ENCODE results near the gene ZNF771. TPM values are rescaled to one million over a fixed set of nuclear protein-coding genes. Genes with fewer than 3 reads are reported as not detected.

The ZNF771 gene
- polyA plus RNA-seq, 1 experiment, result 9.3 TPM

DNA sequence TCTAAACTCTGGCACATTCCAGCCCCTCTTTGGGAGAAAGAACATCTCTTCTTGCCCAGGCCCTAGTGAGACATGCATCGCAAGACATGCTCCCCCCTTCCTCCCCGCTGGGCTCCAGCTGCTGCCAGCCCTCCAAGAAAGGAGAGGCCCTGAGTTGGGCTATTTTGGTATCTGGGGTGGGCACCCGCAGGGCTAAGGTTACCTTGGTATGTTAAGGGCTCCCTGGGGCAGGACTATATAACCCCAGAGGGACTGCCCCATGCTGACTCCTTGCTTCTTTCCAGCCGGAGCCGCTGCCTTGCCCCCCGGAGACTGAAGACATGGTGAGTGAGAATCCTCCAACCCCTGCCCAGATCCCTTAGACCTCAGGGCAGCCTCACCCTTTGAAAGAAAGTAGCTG is 32.9 kb upstream of the ZNF771 start, which contains the start of gene MYL11:
Gene MYL11, plus strand, starts transcription at position 265 of the 400 bp plus-strand sequence. Its CDS starts 56 bp downstream, at position 321.
- TF ChIP-seq, protein P1, sequence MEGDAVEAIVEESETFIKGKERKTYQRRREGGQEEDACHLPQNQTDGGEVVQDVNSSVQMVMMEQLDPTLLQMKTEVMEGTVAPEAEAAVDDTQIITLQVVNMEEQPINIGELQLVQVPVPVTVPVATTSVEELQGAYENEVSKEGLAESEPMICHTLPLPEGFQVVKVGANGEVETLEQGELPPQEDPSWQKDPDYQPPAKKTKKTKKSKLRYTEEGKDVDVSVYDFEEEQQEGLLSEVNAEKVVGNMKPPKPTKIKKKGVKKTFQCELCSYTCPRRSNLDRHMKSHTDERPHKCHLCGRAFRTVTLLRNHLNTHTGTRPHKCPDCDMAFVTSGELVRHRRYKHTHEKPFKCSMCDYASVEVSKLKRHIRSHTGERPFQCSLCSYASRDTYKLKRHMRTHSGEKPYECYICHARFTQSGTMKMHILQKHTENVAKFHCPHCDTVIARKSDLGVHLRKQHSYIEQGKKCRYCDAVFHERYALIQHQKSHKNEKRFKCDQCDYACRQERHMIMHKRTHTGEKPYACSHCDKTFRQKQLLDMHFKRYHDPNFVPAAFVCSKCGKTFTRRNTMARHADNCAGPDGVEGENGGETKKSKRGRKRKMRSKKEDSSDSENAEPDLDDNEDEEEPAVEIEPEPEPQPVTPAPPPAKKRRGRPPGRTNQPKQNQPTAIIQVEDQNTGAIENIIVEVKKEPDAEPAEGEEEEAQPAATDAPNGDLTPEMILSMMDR (IDR thresholded peaks at IDR 0.05; ENCODE audit: low read depth, low read length), result no peak
- Histone ChIP-seq H3K27ac (ENCODE audit: low read depth, low read length) (no peak within 1 kb of the TSS), H3K4me3 (ENCODE audit: low read depth, low read length) (no peak within 1 kb of the TSS), H3K27me3 (ENCODE audit: control insufficient read depth, insufficient read depth, low read length) (no peaks in the 10 kb centered on the region), H3K9me3 (ENCODE audit: control insufficient read depth, insufficient read depth, low read length) (no peaks in the 10 kb centered on the region; the same call in 1 of the 2 replicates)
- ChIA-PET POLR2A (no interaction called here), CTCF (no interaction called here)
- DNase-seq (ENCODE audit: low read depth, low spot score), result no peak

DNA sequence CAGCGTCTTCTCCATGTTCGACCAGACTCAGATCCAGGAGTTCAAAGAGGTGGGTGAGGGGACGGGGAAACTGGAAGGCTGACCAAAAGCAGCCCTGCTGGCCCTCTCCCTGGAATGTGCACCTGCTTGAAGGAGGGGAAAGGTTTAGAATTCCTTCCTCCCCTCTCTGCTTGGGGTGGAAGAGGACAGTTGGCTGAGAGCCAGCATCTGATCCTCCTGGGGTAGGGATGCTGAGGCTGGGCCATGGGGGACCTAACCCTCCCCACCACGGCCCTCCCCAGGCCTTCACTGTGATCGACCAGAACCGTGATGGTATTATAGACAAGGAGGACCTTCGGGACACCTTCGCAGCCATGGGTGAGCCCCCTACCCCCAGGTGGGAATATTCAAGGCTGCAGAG is 31.5 kb upstream of the ZNF771 start:
- no peaks in the 10 kb centered on the region; the same call in 1 of the 2 replicates for H3K9me3 ChIP-seq (ENCODE audit: control insufficient read depth, insufficient read depth, low read length)
- DNase-seq (ENCODE audit: low read depth, low spot score), result no peak
- ChIA-PET CTCF (no interaction called here), POLR2A (no interaction called here)
- no peaks in the 10 kb centered on the region for H3K27me3 ChIP-seq (ENCODE audit: control insufficient read depth, insufficient read depth, low read length)
- TF ChIP-seq, protein P1 (IDR thresholded peaks at IDR 0.05; ENCODE audit: low read depth, low read length), result no peak
- H3K27ac ChIP-seq (ENCODE audit: low read depth, low read length), result no peak overlapping the region
- H3K4me3 ChIP-seq (ENCODE audit: low read depth, low read length), result no peak overlapping the region

DNA sequence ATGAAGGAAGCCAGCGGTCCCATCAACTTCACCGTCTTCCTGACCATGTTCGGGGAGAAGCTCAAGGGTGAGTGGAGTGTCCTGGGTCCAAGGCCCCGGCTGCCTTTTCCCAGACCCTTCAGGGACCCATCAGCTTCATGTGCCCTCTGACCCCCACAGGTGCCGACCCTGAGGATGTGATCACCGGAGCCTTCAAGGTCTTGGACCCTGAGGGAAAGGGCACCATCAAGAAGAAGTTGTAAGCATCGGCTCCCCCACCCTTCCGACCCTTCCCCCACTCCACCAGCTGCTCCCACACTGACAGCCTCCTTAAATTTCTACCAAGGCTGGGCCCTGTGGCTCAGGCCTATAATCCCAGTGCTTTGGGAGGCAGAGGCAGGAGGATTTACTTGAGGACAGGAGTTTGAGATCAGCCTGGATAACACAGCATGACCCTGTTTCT is 30.9 kb upstream of the ZNF771 start:
- ChIA-PET POLR2A (no interaction called here), CTCF (no interaction called here)
- Histone ChIP-seq H3K9me3 (ENCODE audit: control insufficient read depth, insufficient read depth, low read length) (no peaks in the 10 kb centered on the region; the same call in 1 of the 2 replicates), H3K27me3 (ENCODE audit: control insufficient read depth, insufficient read depth, low read length) (no peaks in the 10 kb centered on the region), H3K27ac (ENCODE audit: low read depth, low read length) (no peak overlapping the region), H3K4me3 (ENCODE audit: low read depth, low read length) (no peak overlapping the region)
- DNase-seq (ENCODE audit: low read depth, low spot score), result no peak
- TF ChIP-seq, protein P1 (IDR thresholded peaks at IDR 0.05; ENCODE audit: low read depth, low read length), result no peak

DNA sequence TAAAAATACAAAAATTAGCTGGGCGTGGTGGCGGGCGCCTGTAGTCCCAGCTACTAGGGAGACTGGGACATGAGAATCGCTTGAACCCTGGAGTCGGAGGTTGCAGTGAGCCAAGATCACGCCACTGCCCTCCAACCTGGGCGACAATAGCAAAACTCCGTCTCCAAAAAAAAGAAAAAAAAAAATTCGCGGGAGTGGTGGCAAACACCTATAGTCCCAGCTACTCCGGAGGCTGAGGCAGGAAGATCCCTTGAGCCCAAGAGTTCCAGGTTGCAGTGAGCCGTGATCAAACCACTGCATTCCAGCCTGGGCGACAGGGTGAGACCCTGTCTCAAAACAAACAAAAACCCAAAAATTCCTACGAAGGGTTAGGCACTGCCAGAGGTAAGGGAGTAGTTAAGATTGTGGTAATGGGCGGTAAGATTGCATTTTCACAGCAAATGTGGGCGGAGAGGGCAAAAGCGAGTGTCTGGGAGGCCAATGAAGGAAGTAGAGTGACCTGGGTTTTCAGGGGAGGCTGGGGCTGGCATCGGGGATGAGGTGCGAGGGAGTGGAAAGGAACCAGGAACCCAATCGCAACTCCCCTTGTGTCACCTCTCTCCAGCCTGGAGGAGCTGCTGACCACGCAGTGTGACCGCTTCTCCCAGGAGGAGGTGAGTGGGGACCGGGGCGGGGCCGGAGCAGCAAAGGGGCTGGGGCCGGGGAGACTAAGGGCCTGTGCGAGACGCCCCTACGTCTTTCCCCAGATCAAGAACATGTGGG is 30.2 kb upstream of the ZNF771 start:
- CTCF ChIA-PET, result interaction anchor here (0.7 kb wide), 1 partner anchor 418 kb away, joined by 7 read pairs; no protein-coding TSS in a partner anchor
- POLR2A ChIA-PET, result interaction anchor here (0.6 to 1.3 kb wide), 2 partner anchors 30 to 32 kb away, joined by 4 to 6 read pairs; no protein-coding TSS in a partner anchor
- Histone ChIP-seq H3K4me3 (ENCODE audit: low read depth, low read length) (peak overlapping the region; percentile 59), H3K27ac (ENCODE audit: low read depth, low read length) (peak overlapping the region; percentile 99), H3K27me3 (ENCODE audit: control insufficient read depth, insufficient read depth, low read length) (no peaks in the 10 kb centered on the region), H3K9me3 (ENCODE audit: control insufficient read depth, insufficient read depth, low read length) (no peaks in the 10 kb centered on the region; the same call in 1 of the 2 replicates)
- no peak for DNase-seq (ENCODE audit: low read depth, low spot score)
- TF ChIP-seq, protein P1 (IDR thresholded peaks at IDR 0.05; ENCODE audit: low read depth, low read length), result no peak

DNA sequence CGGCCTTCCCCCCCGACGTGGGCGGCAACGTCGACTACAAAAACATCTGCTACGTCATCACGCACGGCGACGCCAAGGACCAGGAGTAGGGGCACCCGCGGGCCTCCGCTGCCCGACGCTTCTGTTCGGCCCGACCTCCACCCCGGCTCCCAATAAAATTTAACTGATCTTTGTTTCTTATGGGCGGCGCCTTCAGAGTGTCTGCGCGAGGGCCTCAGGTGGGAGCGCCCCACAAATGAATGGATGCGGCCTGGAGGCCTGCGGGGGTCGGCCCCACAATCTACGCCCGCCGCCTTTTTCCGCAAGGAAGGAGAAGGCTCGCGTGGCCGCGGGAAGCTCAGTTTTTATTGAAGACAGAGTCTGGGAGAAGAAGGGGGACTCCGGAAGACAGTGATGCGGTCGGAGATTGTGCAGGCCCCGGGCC is 29.6 kb upstream of the ZNF771 start:
- TF ChIP-seq, protein P1 (IDR thresholded peaks at IDR 0.05; ENCODE audit: low read depth, low read length), result no peak
- peak overlapping the region; percentile 59 for H3K4me3 ChIP-seq (ENCODE audit: low read depth, low read length)
- CTCF ChIA-PET, result interaction anchor here (0.7 kb wide), 1 partner anchor 418 kb away, joined by 7 read pairs; no protein-coding TSS in a partner anchor
- H3K27ac ChIP-seq (ENCODE audit: low read depth, low read length), result peak overlapping the region; percentile 99
- POLR2A ChIA-PET, result interaction anchor here (0.6 to 1.3 kb wide), 4 partner anchors 9 to 31 kb away, joined by 4 to 10 read pairs (median 5); partner anchors contain the start of gene ZNF48
- H3K27me3 ChIP-seq (ENCODE audit: control insufficient read depth, insufficient read depth, low read length), result no peaks in the 10 kb centered on the region
- no peaks in the 10 kb centered on the region; the same call in 1 of the 2 replicates for H3K9me3 ChIP-seq (ENCODE audit: control insufficient read depth, insufficient read depth, low read length)
- DNase-seq (ENCODE audit: low read depth, low spot score), result peak; percentile 68

Measured in AG04450 (cell line).